Parathyroid adenoma (tissue), 2 donors: Measurements from ENCODE around the gene CASKIN1.

Source experiments
- H2AFZ ChIP-seq: fragments of 300-600 bp; sonication (generic); one replicate; pipeline ENCODE4 v1.7.0; 2017; ENCODE audit warnings: antibody characterized with exemption, mild to moderate bottlenecking
- H3K27ac ChIP-seq: fragments of 300-600 bp; sonication (generic); one replicate; pipeline ENCODE4 v1.7.0; 2017
- H3K27me3 ChIP-seq: fragments of 300-600 bp; sonication (generic); one replicate; pipeline ENCODE4 v1.7.0; 2017; ENCODE audit warnings: low read length; ENCODE audit not compliant: control insufficient read depth, insufficient read depth
- H3K36me3 ChIP-seq: fragments of 300-600 bp; sonication (generic); one replicate; pipeline ENCODE4 v1.7.0; 2017; ENCODE audit warnings: low read length; ENCODE audit not compliant: control insufficient read depth, insufficient read depth
- H3K4me1 ChIP-seq: fragments of 300-600 bp; sonication (generic); one replicate; pipeline ENCODE4 v1.7.0; 2017; ENCODE audit warnings: control low read depth
- H3K4me2 ChIP-seq: fragments of 300-600 bp; sonication (generic); one replicate; pipeline ENCODE4 v1.7.0; 2017; ENCODE audit warnings: low read length
- H3K4me3 ChIP-seq: fragments of 300-600 bp; sonication (generic); one replicate; pipeline ENCODE4 v1.7.0; 2017; ENCODE audit warnings: low read depth, low read length
- H3K79me2 ChIP-seq: fragments of 300-600 bp; sonication (generic); one replicate; pipeline ENCODE4 v1.7.0; 2017; ENCODE audit warnings: control low read depth
- H3K9ac ChIP-seq: fragments of 300-600 bp; sonication (generic); one replicate; pipeline ENCODE4 v1.7.0; 2017; ENCODE audit warnings: mild to moderate bottlenecking
- H3K9me3 ChIP-seq: fragments of 300-600 bp; sonication (generic); one replicate; pipeline ENCODE4 v1.7.0; 2017; ENCODE audit warnings: low read length; ENCODE audit not compliant: control insufficient read depth
- CTCF ChIP-seq: fragments of 300-600 bp; sonication (generic); IDR thresholded peaks from one replicate; pipeline ENCODE4 v1.7.0; 2017; ENCODE audit warnings: antibody characterized with exemption, mild to moderate bottlenecking
- donor health status: primary hyperparathyroidism.

The CASKIN1 gene

GRCh38 chr16:2175454-2175853 is 21.0 kb downstream of the CASKIN1 start:
- Histone ChIP-seq H3K9me3 (no peaks in the 10 kb centered on the region), H2AFZ (no peak overlapping the region), H3K79me2 (no peaks in the 10 kb centered on the region), H3K4me2 (no peak overlapping the region), H3K36me3 (no peaks in the 10 kb centered on the region), H3K4me3 (no peak overlapping the region), H3K4me1 (no peaks in the 10 kb centered on the region), H3K27ac (no peak overlapping the region), H3K9ac (no peak overlapping the region), H3K27me3 (no peaks in the 10 kb centered on the region)
- TF ChIP-seq CTCF = no peak

- H3K27me3 ChIP-seq = no peaks in the 10 kb centered on the region
- H3K4me3 ChIP-seq = no peak overlapping the region
- H3K4me2 ChIP-seq = no peak overlapping the region
- no peaks in the 10 kb centered on the region for H3K4me1 ChIP-seq
- no peak overlapping the region for H3K9ac ChIP-seq
- no peaks in the 10 kb centered on the region for H3K79me2 ChIP-seq
- H2AFZ ChIP-seq = no peak overlapping the region
- H3K27ac ChIP-seq = no peak overlapping the region
- H3K36me3 ChIP-seq = no peaks in the 10 kb centered on the region
- no peaks in the 10 kb centered on the region for H3K9me3 ChIP-seq
- TF ChIP-seq CTCF = no peak
Measured at GRCh38 chr16:2174396-2175131, 21.8 kb downstream of the CASKIN1 start.

GRCh38 chr16:2173916-2174315 is 22.5 kb downstream of the CASKIN1 start:
- H3K4me1 ChIP-seq = no peaks in the 10 kb centered on the region
- no peaks in the 10 kb centered on the region for H3K36me3 ChIP-seq
- no peak overlapping the region for H3K4me3 ChIP-seq
- H2AFZ ChIP-seq = no peak overlapping the region
- H3K27me3 ChIP-seq = no peaks in the 10 kb centered on the region
- TF ChIP-seq CTCF = no peak
- no peak overlapping the region for H3K9ac ChIP-seq
- no peak overlapping the region for H3K27ac ChIP-seq
- no peak overlapping the region for H3K4me2 ChIP-seq
- no peaks in the 10 kb centered on the region for H3K9me3 ChIP-seq
- no peaks in the 10 kb centered on the region for H3K79me2 ChIP-seq

- Histone ChIP-seq H3K9me3 (no peaks in the 10 kb centered on the region), H3K79me2 (no peaks in the 10 kb centered on the region), H3K4me1 (no peaks in the 10 kb centered on the region), H3K4me3 (no peak overlapping the region), H3K4me2 (no peak overlapping the region), H3K27ac (no peak overlapping the region), H3K27me3 (no peaks in the 10 kb centered on the region), H3K9ac (no peak overlapping the region), H3K36me3 (no peaks in the 10 kb centered on the region), H2AFZ (no peak overlapping the region)
- no peak for TF ChIP-seq CTCF
Measured at GRCh38 chr16:2173366-2173765, 23.0 kb downstream of the CASKIN1 start.
